Measurements from ENCODE around the gene COL26A1.
"Not testable (repeated sequence)": the region's sequence is repeated elsewhere in the genome, so short reads cannot be mapped to it uniquely, and the experiment has no call there.

The COL26A1 gene

DNA sequence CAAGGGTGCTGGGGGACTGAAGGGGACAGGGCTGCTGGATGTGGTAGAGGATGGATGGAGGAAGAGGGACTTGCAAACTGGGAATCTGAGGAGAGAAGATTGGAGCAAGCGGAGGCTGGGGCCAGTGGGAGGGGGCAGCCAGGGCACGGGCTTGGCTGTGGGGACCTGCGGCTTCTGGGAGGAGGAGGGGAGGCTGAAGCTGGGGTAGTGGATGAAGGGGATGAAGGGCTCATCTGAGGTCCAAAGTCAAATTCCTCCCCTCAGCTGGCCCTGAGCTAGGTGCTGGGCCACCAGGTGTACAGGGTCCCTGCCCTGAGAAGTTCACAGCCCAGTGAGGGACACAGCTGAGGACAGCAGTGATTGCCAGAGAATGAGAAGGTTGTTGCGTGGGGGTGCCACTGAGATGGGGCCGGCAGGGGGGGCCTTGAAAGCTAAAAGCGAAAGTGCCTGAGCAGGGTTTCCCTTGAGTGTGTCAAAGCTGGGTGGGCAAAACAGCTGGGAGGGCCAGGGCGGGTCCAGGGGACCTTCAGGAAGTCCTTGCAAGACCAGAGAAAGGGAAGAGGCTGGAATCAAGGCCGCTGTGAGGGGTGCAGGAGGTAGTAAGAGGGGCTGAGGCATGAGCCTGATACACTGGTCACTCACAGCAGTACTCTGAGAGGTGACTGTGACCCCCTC, 191.2 kb downstream of the COL26A1 start:
- DNase-seq (no peak), ATAC-seq (no peak)

DNA sequence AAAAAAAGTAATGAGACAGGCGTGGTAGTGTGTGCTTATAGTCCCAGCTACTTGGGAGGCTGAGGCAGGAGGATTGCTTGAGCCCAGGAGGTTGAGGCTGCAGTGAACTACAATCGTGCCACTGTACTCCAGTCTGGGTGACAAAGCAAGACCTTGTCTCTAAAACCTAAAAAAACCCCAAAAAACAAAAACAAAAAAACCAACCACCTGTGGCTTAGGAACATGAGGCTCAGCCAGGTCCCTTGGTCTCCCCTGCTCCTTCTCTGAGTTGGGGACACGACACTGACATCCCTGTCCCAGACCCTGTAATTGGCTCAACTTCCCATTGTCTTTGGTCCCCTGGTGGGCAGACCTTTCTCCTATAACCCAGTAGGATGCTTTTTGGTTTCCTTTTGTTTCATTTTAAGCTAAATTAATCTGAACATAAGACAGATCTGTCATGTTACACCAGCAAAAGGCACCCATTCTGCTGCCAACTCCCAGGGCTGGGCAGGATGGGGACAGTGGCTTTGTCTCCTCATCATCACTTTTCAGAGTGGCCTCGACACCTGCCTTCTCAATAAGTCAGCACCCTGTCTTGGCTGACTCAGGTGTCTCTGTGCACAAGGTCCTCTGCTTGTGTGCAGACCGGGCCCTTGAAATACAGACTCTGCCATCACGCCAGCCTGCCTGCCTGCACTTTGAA, 192.1 kb downstream of the COL26A1 start:
- DNase-seq (no peak), ATAC-seq (no peak)

DNA sequence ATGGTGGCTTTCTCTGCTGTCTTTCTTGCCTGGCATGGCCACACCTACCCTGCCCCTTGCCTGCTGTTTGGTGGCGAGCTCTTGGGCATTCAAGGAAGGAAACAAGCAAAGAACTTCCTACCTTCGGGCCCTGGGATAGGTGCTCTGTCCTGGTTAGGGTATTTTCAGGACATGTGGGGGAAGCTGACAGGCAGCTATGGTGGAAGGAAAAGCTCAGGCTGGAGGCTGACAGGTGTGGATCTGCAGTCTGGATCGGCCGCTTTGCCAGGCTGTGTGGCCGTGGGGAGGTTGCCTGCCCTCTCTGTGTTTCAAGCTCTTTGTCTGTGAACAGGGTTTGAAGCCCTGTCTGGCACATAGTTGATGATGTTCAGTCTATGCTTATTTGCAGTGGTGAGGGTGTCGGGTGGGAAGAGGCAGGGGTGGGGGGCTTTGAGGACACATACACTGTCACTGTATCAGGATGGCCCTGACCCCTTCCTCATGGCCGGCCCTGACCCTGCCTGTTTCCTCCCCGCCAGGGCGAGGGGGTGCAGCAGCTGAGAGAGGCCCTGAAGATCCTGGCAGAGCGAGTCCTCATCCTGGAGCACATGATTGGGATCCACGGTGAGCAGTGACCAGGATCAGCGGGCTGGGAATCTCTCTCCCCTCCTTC, 192.7 kb downstream of the COL26A1 start:
- no peak for ATAC-seq
- DNase-seq = no peak

GRCh38 chr7:101555921-101556275, 193.2 kb downstream of the COL26A1 start:
- no peak for ATAC-seq
- DNase-seq = no peak

- no peak for DNase-seq
- no peak for ATAC-seq
Observed at GRCh38 chr7:101556453-101556968, 193.8 kb downstream of the COL26A1 start.

- DNase-seq (no peak), ATAC-seq (no peak)
Observed at GRCh38 chr7:101557421-101557820, 194.7 kb downstream of the COL26A1 start.

DNA sequence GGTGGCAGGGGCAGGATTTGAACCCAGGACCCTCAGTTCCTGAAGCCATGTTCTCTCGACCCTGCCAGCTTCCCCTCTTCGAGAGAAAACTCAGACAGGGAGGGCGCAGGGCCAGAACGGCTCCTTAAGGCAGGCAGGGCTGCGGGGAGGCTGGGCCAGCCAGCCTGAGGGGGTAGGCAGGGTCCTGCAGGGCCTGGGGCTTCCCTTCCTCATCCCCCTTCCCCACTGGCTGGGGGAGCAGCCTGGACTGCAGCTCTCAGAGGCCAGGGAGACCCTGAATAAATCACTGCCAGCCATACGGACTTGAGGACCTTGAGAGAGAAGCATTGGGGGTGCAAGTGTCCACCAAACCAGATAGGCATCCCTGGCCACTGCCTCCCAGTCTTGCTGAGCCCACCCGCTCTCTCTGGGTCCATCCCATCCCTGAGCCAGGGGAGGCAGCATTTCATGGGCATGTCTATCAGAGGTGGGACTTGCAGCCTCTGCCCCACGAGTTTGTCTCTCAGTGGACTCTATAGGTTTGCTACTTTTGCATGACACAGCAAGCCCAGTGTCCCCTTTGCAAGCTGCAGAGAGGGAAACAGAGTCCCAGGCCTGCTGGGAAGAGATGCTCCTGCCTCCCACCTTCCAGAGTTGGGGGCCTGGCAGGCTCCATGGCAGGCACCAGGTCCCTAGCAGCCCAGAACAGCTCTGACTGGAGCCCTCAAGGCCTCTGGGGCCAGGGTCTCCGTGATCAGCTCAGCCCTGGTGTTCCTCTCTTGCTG, 195.5 kb downstream of the COL26A1 start:
- ATAC-seq (no peak), DNase-seq (no peak)

DNA sequence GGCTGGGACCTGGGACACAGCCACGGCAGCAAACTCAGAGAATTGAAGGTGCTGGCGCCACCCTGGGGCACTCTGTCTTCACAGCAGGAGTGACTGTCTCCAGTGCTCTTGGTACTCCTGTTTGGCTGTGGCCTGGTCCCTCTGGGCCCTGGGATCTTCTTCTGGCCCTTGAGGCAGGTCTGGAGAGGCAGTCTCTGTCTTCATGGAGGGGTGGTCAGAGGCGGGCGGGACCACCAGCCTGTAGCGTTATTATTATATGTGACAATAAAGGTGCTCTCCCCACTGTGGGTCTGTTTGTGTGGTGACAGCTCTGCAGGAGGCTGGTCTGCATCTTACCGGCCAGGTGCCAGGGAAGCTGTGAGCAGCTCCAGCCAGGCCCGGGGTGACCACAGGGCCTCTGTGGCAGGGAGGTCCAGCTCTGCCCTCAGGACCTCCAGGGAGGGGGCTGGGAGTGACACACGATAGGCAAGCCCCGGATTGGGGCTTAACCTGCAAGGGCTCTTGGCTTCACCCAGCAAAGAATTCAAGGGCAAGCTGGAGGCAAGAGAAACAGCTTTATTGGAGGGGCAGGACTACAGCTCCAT, 196.2 kb downstream of the COL26A1 start:
- no peak for ATAC-seq
- no peak for DNase-seq

DNA sequence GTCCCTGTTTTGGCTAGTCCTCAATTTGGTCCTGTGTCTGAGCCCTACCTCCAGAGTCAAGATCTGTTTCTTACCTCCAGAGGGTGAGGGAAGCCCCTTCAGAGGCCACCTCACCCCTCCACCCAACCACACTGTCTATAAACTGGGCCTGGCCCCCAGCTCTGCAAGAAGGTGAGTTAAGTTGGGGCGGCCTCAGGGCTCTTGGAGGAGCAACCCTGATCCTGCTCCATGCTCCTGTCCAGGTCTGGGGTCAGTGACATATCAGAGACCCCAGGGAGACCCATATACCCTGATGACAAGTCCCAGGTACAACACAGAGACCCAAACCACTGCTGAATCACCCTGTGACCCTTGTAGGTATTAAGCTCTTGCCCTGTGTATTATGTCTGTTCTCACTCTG, 196.9 kb downstream of the COL26A1 start:
- DNase-seq (no peak), ATAC-seq (no peak)

- not testable (repeated sequence) for ATAC-seq
Observed at GRCh38 chr7:101560021-101560420, 197.3 kb downstream of the COL26A1 start.

GRCh38 chr7:101560856-101561255, 198.2 kb downstream of the COL26A1 start:
- no peak for DNase-seq

More at GRCh38 chr7:101560021-101560420, 197.3 kb downstream of the COL26A1 start:
- DNase-seq = not testable (repeated sequence)

GRCh38 chr7:101561293-101561692, 198.6 kb downstream of the COL26A1 start:
- not testable (repeated sequence) for ATAC-seq, DNase-seq

More at GRCh38 chr7:101560856-101561255, 198.2 kb downstream of the COL26A1 start:
- ATAC-seq = no peak

- DNase-seq (no peak), ATAC-seq (no peak)
Observed at GRCh38 chr7:101562531-101563197, 200.0 kb downstream of the COL26A1 start.

DNA sequence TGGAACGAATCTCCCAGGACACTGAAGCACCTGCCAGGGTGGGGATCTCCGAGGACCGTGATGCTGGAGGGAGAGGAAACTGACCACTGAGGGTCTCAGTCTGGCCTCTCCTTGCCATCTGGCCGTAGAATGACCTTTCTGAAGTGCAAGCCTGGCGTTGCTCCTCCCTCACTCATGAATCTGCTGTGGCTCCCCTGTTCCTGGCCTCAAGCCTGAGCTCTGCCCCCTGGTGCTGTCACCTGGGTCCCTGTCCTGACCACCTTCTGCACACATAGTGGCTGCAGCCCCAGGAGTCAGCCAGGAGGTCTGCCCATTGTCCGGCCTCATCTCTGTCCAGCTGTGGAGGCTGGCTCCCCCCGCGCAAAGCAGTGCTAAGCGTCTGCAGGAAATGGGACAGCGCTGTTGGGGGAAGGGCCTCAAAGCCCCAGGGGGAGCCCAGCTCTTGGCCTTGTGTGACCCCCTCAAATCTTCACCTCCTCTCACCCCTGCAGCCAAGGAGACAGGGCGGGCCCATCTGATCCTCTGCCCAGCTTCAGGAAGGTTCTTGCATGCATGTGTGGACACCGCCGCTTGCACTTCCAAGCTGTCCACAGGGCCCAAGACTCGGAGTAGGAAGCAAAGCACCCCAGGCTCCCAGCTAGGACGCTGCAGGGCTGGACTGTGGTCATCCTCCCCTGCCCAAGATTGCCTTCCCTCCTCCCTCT, 200.7 kb downstream of the COL26A1 start:
- ATAC-seq (no peak), DNase-seq (no peak)

GRCh38 chr7:101563943-101564777, 201.5 kb downstream of the COL26A1 start:
- ATAC-seq = no peak
- DNase-seq = no peak

DNA sequence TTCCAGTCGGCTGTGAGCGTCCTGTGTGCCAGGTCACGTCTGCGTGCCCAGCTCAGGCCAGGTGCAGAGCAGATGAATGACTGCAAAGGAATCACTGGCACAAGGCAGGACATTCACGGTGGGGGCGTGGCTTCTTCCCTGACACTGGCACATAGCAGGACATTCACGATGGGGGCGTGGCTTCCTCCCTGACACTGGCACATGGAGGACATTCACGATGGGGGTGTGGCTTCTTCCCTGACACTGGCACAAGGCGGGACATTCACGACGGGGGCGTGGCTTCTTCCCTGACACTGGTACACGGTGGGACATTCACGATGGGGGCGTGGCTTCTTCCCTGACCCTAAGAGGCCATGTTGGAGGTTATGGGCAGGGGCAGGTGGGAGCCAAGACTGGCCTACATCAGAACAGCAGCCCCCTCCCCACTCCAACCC, 202.1 kb downstream of the COL26A1 start:
- no peak for ATAC-seq
- DNase-seq = no peak

- ATAC-seq = no peak
- DNase-seq = no peak
Observed at GRCh38 chr7:101565601-101566209, 203.0 kb downstream of the COL26A1 start.

DNA sequence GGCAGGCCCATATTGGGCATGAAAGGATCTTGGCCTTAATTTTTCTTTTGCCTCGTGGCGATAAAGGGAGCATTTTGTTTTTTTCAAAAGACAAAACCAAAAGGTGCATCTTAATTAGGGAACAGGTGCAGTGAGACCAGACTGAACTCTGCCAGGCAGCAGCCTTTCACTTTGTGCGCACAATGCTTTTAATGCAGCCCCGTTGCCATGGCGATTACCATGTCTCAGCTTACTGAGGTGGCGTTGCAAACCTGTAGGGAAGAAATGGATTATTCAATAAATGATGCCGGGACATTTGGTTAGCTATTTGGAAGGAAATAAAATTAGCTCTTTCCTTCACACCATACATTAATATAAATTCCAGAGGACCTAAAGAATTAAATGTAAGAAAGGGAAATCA, 204.6 kb downstream of the COL26A1 start:
- DNase-seq (no peak), ATAC-seq (no peak)

GRCh38 chr7:101572156-101572555, 209.5 kb downstream of the COL26A1 start:
- no peak for ATAC-seq
- no peak for DNase-seq
